Activated CD8-positive, alpha-beta memory T cell treated with anti-CD3 and anti-CD28 coated beads, Interleukin-2, amount 50 U/mL, for 48 hours (primary cell): Measurements from ENCODE around the gene DNAH17.

Experiments
- DNase-seq: peaks from one replicate; pipeline ENCODE4 v3.0.0-alpha.2; 2020

Gene DNAH17

GRCh38 chr17:78446833-78447232 is 130.4 kb downstream of the DNAH17 start:
- DNase-seq: no peak

- no peak for DNase-seq
Observed at GRCh38 chr17:78444392-78444791, 132.8 kb downstream of the DNAH17 start.

- no peak for DNase-seq
Observed at GRCh38 chr17:78442648-78443218, 134.5 kb downstream of the DNAH17 start.

GRCh38 chr17:78441271-78441971 is 135.8 kb downstream of the DNAH17 start:
- DNase-seq: no peak

GRCh38 chr17:78438694-78439325 is 138.4 kb downstream of the DNAH17 start:
- DNase-seq: no peak

- no peak for DNase-seq
Observed at GRCh38 chr17:78438271-78438691, 138.9 kb downstream of the DNAH17 start.

GRCh38 chr17:78437508-78438169 is 139.6 kb downstream of the DNAH17 start:
- DNase-seq: no peak

- no peak for DNase-seq
Observed at GRCh38 chr17:78435330-78436005, 141.7 kb downstream of the DNAH17 start.

- DNase-seq: no peak
Observed at GRCh38 chr17:78434455-78435329, 142.5 kb downstream of the DNAH17 start.

- DNase-seq: no peak
Observed at GRCh38 chr17:78433780-78434335, 143.3 kb downstream of the DNAH17 start.

- no peak for DNase-seq
Observed at GRCh38 chr17:78433013-78433727, 144.0 kb downstream of the DNAH17 start.

- DNase-seq: no peak
Observed at GRCh38 chr17:78432226-78433012, 144.8 kb downstream of the DNAH17 start.

GRCh38 chr17:78431692-78431958 is 145.6 kb downstream of the DNAH17 start:
- no peak for DNase-seq

GRCh38 chr17:78430892-78431691 is 146.1 kb downstream of the DNAH17 start:
- no peak for DNase-seq

- no peak for DNase-seq
Observed at GRCh38 chr17:78429618-78429995, 147.6 kb downstream of the DNAH17 start.

GRCh38 chr17:78428836-78429617 is 148.2 kb downstream of the DNAH17 start:
- DNase-seq: no peak

GRCh38 chr17:78428025-78428575 is 149.1 kb downstream of the DNAH17 start:
- no peak for DNase-seq

GRCh38 chr17:78427140-78427539 is 150.1 kb downstream of the DNAH17 start:
- no peak for DNase-seq
